ENCODE data around the gene CHMP5.

GRCh38 chr9:33287087-33287490 is 22.2 kb downstream of the CHMP5 start:
- TF ChIP-seq CTCF (IDR thresholded peaks at IDR 0.05): peak; percentile 43 to 86 (median 75)
- TF ChIP-seq POLR2A (IDR thresholded peaks at IDR 0.05): no peak

Measured in body of pancreas (tissue), 4 donors.